HCT116 (cell line): ENCODE data around the gene CCDC88C.

ENCODE experiments used
- CBX3 ChIP-seq: IDR thresholded peaks from 2 replicates; pipeline ENCODE4 v1.6.1; 2012; ENCODE audit warnings: low read depth
- CTCF ChIP-seq, 3 experiments: fragments of 200-600 bp in 1 of 3; sonication (generic) in 1 of 3; IDR thresholded peaks in 2 of 3; conservative IDR thresholded peaks in 1 of 3; 2 replicates each; pipeline ENCODE4 v1.5.1; 2012 to 2017; ENCODE audit warnings: low read depth in 2 of 3, low read length in 2 of 3, antibody characterized with exemption in 1 of 3, borderline replicate concordance in 1 of 3, control low read depth in 1 of 3, mild to moderate bottlenecking in 1 of 3, mixed read lengths in 1 of 3, mixed run types in 1 of 3, moderate library complexity in 1 of 3; ENCODE audit not compliant: insufficient read depth in 1 of 3
- EGR1 ChIP-seq: IDR thresholded peaks from 2 replicates; pipeline ENCODE4 v1.6.1; 2012; ENCODE audit warnings: low read depth
- POLR2A ChIP-seq: IDR thresholded peaks from 2 replicates; pipeline ENCODE4 v1.7.0; 2011; ENCODE audit warnings: borderline replicate concordance; ENCODE audit not compliant: insufficient read depth, insufficient read length; ENCODE audit errors: extremely low read depth
- POLR2AphosphoS5 ChIP-seq: IDR thresholded peaks from 2 replicates; pipeline ENCODE4 v1.6.1; 2011; ENCODE audit warnings: mild to moderate bottlenecking, low read depth, low read length, moderate library complexity
- YY1 ChIP-seq: IDR thresholded peaks from 2 replicates; pipeline ENCODE4 v1.6.1; 2011; ENCODE audit warnings: low read length, low read depth, moderate library complexity, mild to moderate bottlenecking; ENCODE audit not compliant: insufficient replicate concordance; ENCODE audit errors: extremely low read depth
- ZFX ChIP-seq: fragments of 450-650 bp; IDR thresholded peaks from 2 replicates; pipeline ENCODE4 v1.6.1; 2017

GRCh38 chr14:91243074-91243471 is 174.5 kb downstream of the CCDC88C start:
- TF ChIP-seq YY1 (no peak), EGR1 (no peak), ZFX (no peak), CBX3 (no peak), POLR2A (no peak), CTCF (IDR thresholded peaks at IDR 0.05 in 2 of 3, conservative IDR thresholded peaks at IDR 0.05 in 1 of 3; ENCODE audit: borderline replicate concordance in 1 of 3, insufficient read depth in 1 of 3, low read depth in 2 of 3, low read length in 2 of 3) (no peak), POLR2AphosphoS5 (no peak)
